RWPE1 (cell line): ENCODE data around the gene PAX9.

Source experiments
- CTCF ChIA-PET: fragments of 350-600 bp; sonication (Branson Sonifier 250); formaldehyde crosslinking; extraction: SDS; loops from one replicate; lab custom pipeline; 2021; lab: Yijun Ruan, JAX
- POLR2A ChIA-PET: fragments of 400-600 bp; formaldehyde crosslinking; extraction: SDS; loops from one replicate; lab custom pipeline; 2020; ENCODE audit warnings: antibody characterized with exemption; ENCODE audit not compliant: low non-redundant PET; lab: Yijun Ruan, JAX
- DNase-seq: peaks from one replicate; pipeline ENCODE4 v3.0.0; 2012; ENCODE audit warnings: low spot score
- H3K27ac ChIP-seq: fragments of 450-650 bp; 2 replicates; pipeline ENCODE4 v1.5.1; 2017
- TF ChIP-seq, protein P1 (sequence below): fragments of 450-650 bp; conservative IDR thresholded peaks from 2 replicates; pipeline ENCODE4 v1.5.1; 2017; ENCODE audit warnings: low read depth, mild to moderate bottlenecking

Gene PAX9

DNA sequence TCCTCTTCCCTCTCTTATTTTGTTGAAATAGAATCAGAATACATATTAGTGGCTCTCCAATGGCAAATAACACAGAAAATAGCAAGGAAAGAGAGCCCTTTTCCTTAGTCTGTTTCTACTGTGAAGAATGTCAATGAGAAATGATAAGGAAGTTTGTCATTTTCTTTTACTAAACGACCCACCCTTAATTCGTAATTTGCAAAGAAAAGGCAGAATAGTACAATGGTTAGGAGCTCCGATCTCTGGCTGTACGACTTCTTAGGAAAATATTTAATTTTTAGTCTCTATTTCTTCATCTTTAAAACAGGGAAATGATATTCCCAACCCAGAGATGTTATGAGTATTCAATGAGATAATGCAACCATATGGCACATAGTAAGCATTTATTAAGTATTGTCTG lies 6.0 kb downstream of the PAX9 start:
- CTCF ChIA-PET: no interaction called here
- no peak for DNase-seq

DNA sequence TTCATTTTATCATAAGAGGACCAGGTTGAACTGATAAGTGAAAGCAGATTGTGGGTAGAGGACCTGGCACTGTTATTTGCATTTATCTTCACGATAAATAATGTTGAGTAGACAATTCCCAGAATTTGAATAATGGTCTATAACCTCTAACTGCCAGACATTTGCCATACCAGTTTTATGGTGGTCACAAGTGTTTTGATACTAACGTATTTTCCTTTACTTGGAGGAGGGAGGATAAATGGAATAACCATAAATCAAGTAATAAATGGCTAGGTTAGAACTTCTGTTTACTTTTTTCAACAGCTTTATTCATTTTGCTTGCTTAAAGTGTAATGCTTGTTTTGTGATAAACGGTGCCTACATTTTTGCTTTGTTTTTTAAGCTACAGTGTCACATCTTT lies 9.5 kb downstream of the PAX9 start:
- TF ChIP-seq, protein P1, sequence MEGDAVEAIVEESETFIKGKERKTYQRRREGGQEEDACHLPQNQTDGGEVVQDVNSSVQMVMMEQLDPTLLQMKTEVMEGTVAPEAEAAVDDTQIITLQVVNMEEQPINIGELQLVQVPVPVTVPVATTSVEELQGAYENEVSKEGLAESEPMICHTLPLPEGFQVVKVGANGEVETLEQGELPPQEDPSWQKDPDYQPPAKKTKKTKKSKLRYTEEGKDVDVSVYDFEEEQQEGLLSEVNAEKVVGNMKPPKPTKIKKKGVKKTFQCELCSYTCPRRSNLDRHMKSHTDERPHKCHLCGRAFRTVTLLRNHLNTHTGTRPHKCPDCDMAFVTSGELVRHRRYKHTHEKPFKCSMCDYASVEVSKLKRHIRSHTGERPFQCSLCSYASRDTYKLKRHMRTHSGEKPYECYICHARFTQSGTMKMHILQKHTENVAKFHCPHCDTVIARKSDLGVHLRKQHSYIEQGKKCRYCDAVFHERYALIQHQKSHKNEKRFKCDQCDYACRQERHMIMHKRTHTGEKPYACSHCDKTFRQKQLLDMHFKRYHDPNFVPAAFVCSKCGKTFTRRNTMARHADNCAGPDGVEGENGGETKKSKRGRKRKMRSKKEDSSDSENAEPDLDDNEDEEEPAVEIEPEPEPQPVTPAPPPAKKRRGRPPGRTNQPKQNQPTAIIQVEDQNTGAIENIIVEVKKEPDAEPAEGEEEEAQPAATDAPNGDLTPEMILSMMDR: no peak
- no peak overlapping the region for H3K27ac ChIP-seq
- CTCF ChIA-PET: no interaction called here
- DNase-seq: no peak
- POLR2A ChIA-PET: no interaction called here

More for the DNA sequence above, 6.0 kb downstream of the PAX9 start:
- H3K27ac ChIP-seq: no peak overlapping the region
- POLR2A ChIA-PET: no interaction called here
- TF ChIP-seq, protein P1: no peak

DNA sequence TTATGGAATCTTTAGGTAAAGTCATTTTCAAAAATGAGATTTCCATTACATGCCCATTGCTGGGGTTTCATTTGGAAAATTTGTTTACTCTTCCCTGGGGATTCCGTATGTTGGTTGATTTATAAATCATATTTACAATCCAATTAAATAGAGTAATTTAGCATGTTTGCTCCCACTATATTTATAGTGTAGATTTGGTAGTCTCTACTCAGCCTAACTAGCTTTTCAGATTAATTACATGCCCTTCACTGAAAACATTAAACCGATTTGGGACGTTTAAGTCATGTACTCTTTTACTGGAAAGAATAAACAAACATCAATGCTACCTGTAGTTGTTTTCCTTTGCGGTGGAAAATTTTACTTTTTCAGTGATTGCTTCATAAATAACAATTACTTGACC lies 10.4 kb downstream of the PAX9 start:
- no peak for DNase-seq
- POLR2A ChIA-PET: no interaction called here

GRCh38 chr14:36674659-36675058 lies 13.0 kb downstream of the PAX9 start:
- ChIA-PET POLR2A (no interaction called here), CTCF (no interaction called here)
- DNase-seq: no peak
- TF ChIP-seq, protein P1: no peak
- no peak overlapping the region for H3K27ac ChIP-seq

More for the DNA sequence above, 10.4 kb downstream of the PAX9 start:
- TF ChIP-seq, protein P1: no peak
- CTCF ChIA-PET: no interaction called here
- H3K27ac ChIP-seq: no peak overlapping the region

- CTCF ChIA-PET: no interaction called here
- POLR2A ChIA-PET: no interaction called here
- no peak for DNase-seq
- TF ChIP-seq, protein P1: no peak
- no peak overlapping the region for H3K27ac ChIP-seq
Measured at GRCh38 chr14:36675581-36675980, 13.9 kb downstream of the PAX9 start.

DNA sequence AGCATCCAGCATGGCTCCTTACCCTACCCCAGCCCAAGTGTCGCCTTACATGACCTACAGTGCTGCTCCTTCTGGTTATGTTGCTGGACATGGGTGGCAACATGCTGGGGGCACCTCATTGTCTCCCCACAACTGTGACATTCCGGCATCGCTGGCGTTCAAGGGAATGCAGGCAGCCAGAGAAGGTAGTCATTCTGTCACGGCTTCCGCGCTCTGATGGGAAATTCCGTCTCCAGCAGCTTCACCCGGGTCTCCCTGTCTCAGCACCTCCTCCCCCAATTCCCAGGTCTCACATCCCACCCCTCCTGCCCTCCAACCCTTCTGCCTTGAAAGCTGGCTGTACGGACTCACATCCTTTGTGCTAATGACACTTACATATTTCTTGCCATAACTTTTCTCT lies 14.6 kb downstream of the PAX9 start:
- DNase-seq: no peak
- ChIA-PET CTCF (interaction anchor here (0.5 to 0.7 kb wide), 3 partner anchors 187 to 888 kb away, joined by 3 read pairs; no protein-coding TSS in a partner anchor), POLR2A (interaction anchor here (0.6 kb wide), 1 partner anchor 23 kb away, joined by 3 read pairs; no protein-coding TSS in a partner anchor)

More for the DNA sequence above, 14.6 kb downstream of the PAX9 start:
- H3K27ac ChIP-seq: no peak overlapping the region
- TF ChIP-seq, protein P1: no peak
